ENCODE measurements around the gene CDC20. TPM values are rescaled to one million over a fixed set of nuclear protein-coding genes. Genes with fewer than 3 reads are reported as not detected.

The CDC20 gene
- total and polyA plus RNA-seq, 2 donors (not counting 1 experiment from before 2014, with no cell fraction given) = 16.7 to 24.1 TPM

GRCh38 chr1:43405876-43406234 lies 47.1 kb downstream of the CDC20 start:
- no peak for TF ChIP-seq EZH2 (IDR thresholded peaks at IDR 0.05; ENCODE audit: low read length, missing control alignments)
- TF ChIP-seq, protein P1, sequence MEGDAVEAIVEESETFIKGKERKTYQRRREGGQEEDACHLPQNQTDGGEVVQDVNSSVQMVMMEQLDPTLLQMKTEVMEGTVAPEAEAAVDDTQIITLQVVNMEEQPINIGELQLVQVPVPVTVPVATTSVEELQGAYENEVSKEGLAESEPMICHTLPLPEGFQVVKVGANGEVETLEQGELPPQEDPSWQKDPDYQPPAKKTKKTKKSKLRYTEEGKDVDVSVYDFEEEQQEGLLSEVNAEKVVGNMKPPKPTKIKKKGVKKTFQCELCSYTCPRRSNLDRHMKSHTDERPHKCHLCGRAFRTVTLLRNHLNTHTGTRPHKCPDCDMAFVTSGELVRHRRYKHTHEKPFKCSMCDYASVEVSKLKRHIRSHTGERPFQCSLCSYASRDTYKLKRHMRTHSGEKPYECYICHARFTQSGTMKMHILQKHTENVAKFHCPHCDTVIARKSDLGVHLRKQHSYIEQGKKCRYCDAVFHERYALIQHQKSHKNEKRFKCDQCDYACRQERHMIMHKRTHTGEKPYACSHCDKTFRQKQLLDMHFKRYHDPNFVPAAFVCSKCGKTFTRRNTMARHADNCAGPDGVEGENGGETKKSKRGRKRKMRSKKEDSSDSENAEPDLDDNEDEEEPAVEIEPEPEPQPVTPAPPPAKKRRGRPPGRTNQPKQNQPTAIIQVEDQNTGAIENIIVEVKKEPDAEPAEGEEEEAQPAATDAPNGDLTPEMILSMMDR (conservative IDR thresholded peaks at IDR 0.05 in 1 of 2, IDR thresholded peaks at IDR 0.05 in 1 of 2; ENCODE audit: low read depth in 1 of 2, low read length in 2 of 2) = no peak
- Histone ChIP-seq H3K9ac (ENCODE audit: insufficient read depth, low read length) (no peak overlapping the region), H3K4me3 (replicated peaks in 1 of 4; ENCODE audit: control extremely low read depth in 1 of 4, insufficient read depth in 1 of 4, low read depth in 3 of 4, low read length in 4 of 4) (no peak overlapping the region), H3K27ac (ENCODE audit: insufficient read depth, low read length) (no peak overlapping the region), H3K36me3 (ENCODE audit: control insufficient read depth, insufficient read depth, low read length) (peaks cover 7% of the 10 kb centered on the region), H3K27me3 (ENCODE audit: control insufficient read depth, insufficient read depth, low read length) (no peaks in the 10 kb centered on the region), H2AFZ (ENCODE audit: low read length) (no peak overlapping the region), H3K79me2 (ENCODE audit: control insufficient read depth, insufficient read depth, low read length) (peaks cover 2% of the 10 kb centered on the region), H3K9me3 (ENCODE audit: control insufficient read depth, insufficient read depth, low read depth, low read length) (no peaks in the 10 kb centered on the region), H3K4me1 (ENCODE audit: control insufficient read depth, extremely low read depth, insufficient read depth, low read length) (no peaks in the 10 kb centered on the region), H3K4me2 (ENCODE audit: extremely low read depth, insufficient read depth, low read length) (no peak overlapping the region), H4K20me1 (ENCODE audit: control insufficient read depth, extremely low read depth, insufficient read depth, low read length) (no peaks in the 10 kb centered on the region)
- DNase-seq (ENCODE audit: low read depth in 2 of 2) = no peak

GRCh38 chr1:43410571-43410970 lies 51.8 kb downstream of the CDC20 start:
- H3K9ac ChIP-seq (ENCODE audit: insufficient read depth, low read length) = no peak overlapping the region
- H3K79me2 ChIP-seq (ENCODE audit: control insufficient read depth, insufficient read depth, low read length) = no peaks in the 10 kb centered on the region
- peaks cover 10% of the 10 kb centered on the region for H3K36me3 ChIP-seq (ENCODE audit: control insufficient read depth, insufficient read depth, low read length)
- no peaks in the 10 kb centered on the region for H3K27me3 ChIP-seq (ENCODE audit: control insufficient read depth, insufficient read depth, low read length)
- H3K4me1 ChIP-seq (ENCODE audit: control insufficient read depth, extremely low read depth, insufficient read depth, low read length) = no peaks in the 10 kb centered on the region
- no peak overlapping the region for H2AFZ ChIP-seq (ENCODE audit: low read length)
- DNase-seq (ENCODE audit: low read depth in 2 of 2) = no peak
- no peak overlapping the region for H3K27ac ChIP-seq (ENCODE audit: insufficient read depth, low read length)
- no peaks in the 10 kb centered on the region for H4K20me1 ChIP-seq (ENCODE audit: control insufficient read depth, extremely low read depth, insufficient read depth, low read length)
- H3K4me2 ChIP-seq (ENCODE audit: extremely low read depth, insufficient read depth, low read length) = no peak overlapping the region
- H3K9me3 ChIP-seq (ENCODE audit: control insufficient read depth, insufficient read depth, low read depth, low read length) = no peaks in the 10 kb centered on the region
- TF ChIP-seq EZH2 (IDR thresholded peaks at IDR 0.05; ENCODE audit: low read length, missing control alignments) = no peak
- TF ChIP-seq, protein P1 (conservative IDR thresholded peaks at IDR 0.05 in 1 of 2, IDR thresholded peaks at IDR 0.05 in 1 of 2; ENCODE audit: low read depth in 1 of 2, low read length in 2 of 2) = no peak
- no peak overlapping the region for H3K4me3 ChIP-seq (replicated peaks in 1 of 4; ENCODE audit: control extremely low read depth in 1 of 4, insufficient read depth in 1 of 4, low read depth in 3 of 4, low read length in 4 of 4)

Other genes starting within 250 kb of the CDC20 start
- gene EBNA1BP2, start 186.7 kb upstream of the CDC20 start, total RNA-seq = 39.1 and 44.4 TPM in 2 replicates
- gene EBNA1BP2, start 186.7 kb upstream of the CDC20 start, polyA plus RNA-seq = 52.4 and 81.5 TPM in 2 replicates
- under 0.01 and 0.17 TPM in 2 replicates for gene CFAP57, start 186.7 kb upstream of the CDC20 start, total RNA-seq
- 0.09 and 0.22 TPM in 2 replicates for gene CFAP57, start 186.7 kb upstream of the CDC20 start, polyA plus RNA-seq
- gene TMEM125, start 89.0 kb upstream of the CDC20 start, total RNA-seq = not detected in 2 replicates
- 0.03 TPM in 1 of 2 replicates, not detected in the other for gene TMEM125, start 89.0 kb upstream of the CDC20 start, polyA plus RNA-seq
- gene C1orf210, start 73.4 kb upstream of the CDC20 start, total RNA-seq = not detected in 2 replicates
- not detected in 2 replicates for gene C1orf210, start 73.4 kb upstream of the CDC20 start, polyA plus RNA-seq
- gene TIE1, start 58.0 kb upstream of the CDC20 start, total RNA-seq = 0.26 TPM in 1 of 2 replicates, not detected in the other
- gene TIE1, start 58.0 kb upstream of the CDC20 start, polyA plus RNA-seq = 0.01 and 0.02 TPM in 2 replicates
- not detected in 2 replicates for gene MPL, start 21.2 kb upstream of the CDC20 start, total RNA-seq
- not detected in 2 replicates for gene MPL, start 21.2 kb upstream of the CDC20 start, polyA plus RNA-seq
- gene ELOVL1, start 9.0 kb downstream of the CDC20 start, total RNA-seq = 33.4 and 65.2 TPM in 2 replicates
- 172 and 203 TPM in 2 replicates for gene ELOVL1, start 9.0 kb downstream of the CDC20 start, polyA plus RNA-seq
- gene MED8, start 30.8 kb downstream of the CDC20 start, total RNA-seq = 56.2 and 69.2 TPM in 2 replicates
- gene MED8, start 30.8 kb downstream of the CDC20 start, polyA plus RNA-seq = 45.8 and 49.7 TPM in 2 replicates
- 17.2 and 26.9 TPM in 2 replicates for gene SZT2, start 30.9 kb downstream of the CDC20 start, total RNA-seq
- gene SZT2, start 30.9 kb downstream of the CDC20 start, polyA plus RNA-seq = 7.1 and 8.5 TPM in 2 replicates
- 30.8 and 36.5 TPM in 2 replicates for gene HYI, start 95.0 kb downstream of the CDC20 start, total RNA-seq
- gene HYI, start 95.0 kb downstream of the CDC20 start, polyA plus RNA-seq = 24.6 and 26.3 TPM in 2 replicates
- 23.9 and 45.2 TPM in 2 replicates for gene PTPRF, start 171.9 kb downstream of the CDC20 start, total RNA-seq
- 39.5 and 52.0 TPM in 2 replicates for gene PTPRF, start 171.9 kb downstream of the CDC20 start, polyA plus RNA-seq

All from fibroblast of lung (primary cell).